ENCODE data around the gene EHD4. TPM values are rescaled to one million over a fixed set of nuclear protein-coding genes. Genes with fewer than 3 reads are reported as not detected.
A peak's percentile ranks its signal among the peaks of the same experiment; 100 is the strongest.

The EHD4 gene
- total and polyA plus RNA-seq, 12 donors, result 23.4 to 62.7 (median 43.2) TPM

DNA sequence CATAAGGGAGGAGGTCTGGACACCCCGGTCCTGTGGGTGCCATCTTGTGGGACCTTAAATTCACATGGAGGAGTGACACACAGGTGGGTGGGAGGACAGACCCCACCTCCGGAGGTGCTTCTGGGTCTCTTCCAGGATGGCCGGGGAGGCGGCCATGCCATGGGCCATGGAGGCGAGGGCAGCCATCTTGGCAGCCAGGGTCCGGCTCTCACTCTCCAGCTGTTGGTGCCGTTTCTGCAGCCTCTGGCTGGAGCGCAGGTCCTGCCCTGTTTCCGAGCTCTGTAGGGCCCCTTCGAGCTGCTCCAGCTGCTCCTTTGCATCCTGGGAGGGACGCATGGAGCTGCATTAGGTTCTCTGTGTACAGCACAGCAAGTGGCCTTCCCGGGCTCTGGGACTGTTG lies 97.6 kb downstream of the EHD4 start:
- WGBS, 2 donors, result 92 to 93% methylated on average over 12 of the region's 12 CpGs
- Histone ChIP-seq H3K27me3 (no peaks in the 10 kb centered on the region), H3K4me1 (peaks cover 0 to 17% (median 10%) of the 10 kb centered on the region in 9 donors), H3K27ac (no peak overlapping the region), H3K9me3 (no peaks in the 10 kb centered on the region), H3K36me3 (no peaks in the 10 kb centered on the region), H3K4me3 (no peak overlapping the region)
- DNase-seq (no peak), ATAC-seq (no peak)
- intact Hi-C loops (cut with DNase I), result no loop called here
- TF ChIP-seq CTCF (IDR thresholded peaks at IDR 0.05), result no peak

- Histone ChIP-seq H3K4me1 (peaks cover 0 to 17% (median 10%) of the 10 kb centered on the region in 9 donors), H3K4me3 (no peak overlapping the region), H3K27me3 (no peaks in the 10 kb centered on the region), H3K9me3 (no peaks in the 10 kb centered on the region), H3K36me3 (no peaks in the 10 kb centered on the region), H3K27ac (no peak overlapping the region)
- intact Hi-C loops (cut with DNase I), result no loop called here
- no peak for ATAC-seq
- WGBS, 2 donors, result 93 to 94% methylated on average over 8 of the region's 8 CpGs
- DNase-seq, result no peak
- no peak for TF ChIP-seq CTCF (IDR thresholded peaks at IDR 0.05)
Observed at GRCh38 chr15:41873711-41874110, 98.6 kb downstream of the EHD4 start.

DNA sequence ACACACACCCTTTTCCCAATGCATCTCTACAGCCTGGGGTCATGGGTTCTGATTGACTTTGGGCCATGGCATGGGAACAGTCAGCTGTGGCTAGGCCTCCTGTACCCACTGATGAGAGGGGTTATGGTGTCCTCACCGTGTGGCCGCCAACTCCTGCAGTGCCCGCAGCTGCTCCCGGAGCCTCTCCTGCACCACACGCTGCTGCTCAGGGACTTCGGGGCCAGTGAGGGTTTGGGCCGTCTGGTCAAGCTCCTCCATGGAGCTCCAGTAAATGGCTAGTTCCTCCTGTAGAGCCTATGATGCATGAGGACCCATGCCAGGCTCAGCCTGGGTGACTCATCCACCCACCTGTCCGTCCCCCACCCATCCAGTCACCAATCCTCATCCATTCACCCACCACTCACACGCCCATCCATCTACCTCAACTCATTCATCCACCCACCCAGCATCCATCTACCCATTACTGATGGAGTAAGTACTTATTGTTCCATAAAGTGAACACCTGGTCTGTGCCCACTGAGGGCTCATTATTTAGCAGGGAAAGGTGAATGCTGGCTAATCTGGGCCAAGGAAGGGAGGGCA lies 100.1 kb downstream of the EHD4 start:
- TF ChIP-seq CTCF (IDR thresholded peaks at IDR 0.05), result no peak
- intact Hi-C loops (cut with DNase I), result no loop called here
- Histone ChIP-seq H3K4me3 (no peak overlapping the region), H3K36me3 (no peaks in the 10 kb centered on the region), H3K27me3 (no peaks in the 10 kb centered on the region), H3K27ac (no peak overlapping the region), H3K4me1 (peaks cover 0 to 8% (median 4%) of the 10 kb centered on the region in 9 donors), H3K9me3 (no peaks in the 10 kb centered on the region)
- 94 to 96% methylated on average over 9 of the region's 9 CpGs for WGBS, 2 donors
- ATAC-seq, result no peak
- DNase-seq, result no peak

DNA sequence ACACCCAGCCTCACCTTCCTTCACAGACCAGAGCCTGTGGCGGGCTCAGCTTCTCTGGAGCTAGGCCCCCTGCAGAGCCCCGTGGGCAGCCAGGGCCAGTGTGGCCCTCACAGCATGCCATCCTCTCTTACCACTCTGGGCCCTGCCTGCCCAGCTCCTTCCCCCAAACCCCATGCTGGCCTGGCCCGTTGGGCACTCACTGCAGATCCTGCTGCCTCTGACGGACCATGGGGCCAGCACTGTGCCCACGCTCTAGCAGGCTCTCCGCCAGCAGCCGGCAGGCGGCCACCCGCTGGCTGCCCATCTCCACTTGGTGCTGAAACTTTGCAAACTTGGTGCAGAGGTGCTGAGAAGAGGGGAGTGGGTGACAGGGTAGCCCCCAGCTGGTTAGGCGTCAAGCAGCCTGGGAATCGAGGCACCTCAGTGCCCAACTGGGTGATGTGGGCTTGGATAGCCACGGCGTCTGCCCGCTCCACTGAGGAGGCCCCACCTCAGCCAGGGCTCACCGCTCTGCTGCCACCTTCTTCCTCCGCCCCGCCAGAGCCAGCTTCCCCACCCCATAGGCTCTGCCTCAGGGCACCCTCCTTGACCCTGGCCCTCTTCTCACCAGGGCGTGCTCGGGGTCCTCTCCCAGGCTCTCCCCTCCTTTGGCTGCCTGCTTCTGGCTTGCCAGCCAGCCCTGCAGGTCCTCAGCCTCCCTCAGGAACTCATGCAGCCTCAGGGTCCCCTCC lies 101.0 kb downstream of the EHD4 start:
- ATAC-seq (peak in 2 of 8 donors; percentile 6 to 12), DNase-seq (no peak)
- WGBS, 2 donors, result 94% methylated on average over 19 of the region's 19 CpGs
- intact Hi-C loops (cut with DNase I), result no loop called here
- Histone ChIP-seq H3K4me3 (no peak overlapping the region), H3K36me3 (peaks cover 0 to 5% (median 0%) of the 10 kb centered on the region in 9 donors), H3K9me3 (no peaks in the 10 kb centered on the region), H3K27me3 (no peaks in the 10 kb centered on the region), H3K4me1 (peaks cover 0 to 8% (median 4%) of the 10 kb centered on the region in 9 donors), H3K27ac (peak overlapping the region in 1 of 10 donors; percentile 40)
- TF ChIP-seq CTCF (IDR thresholded peaks at IDR 0.05), result no peak
